GM19463 (cell line): ENCODE measurements around the gene DCUN1D5.

Experiments used
- ATAC-seq: cut with Tn5 transposase; IDR thresholded peaks from one replicate; pipeline ENCODE4 v1.9.1; 2021; ENCODE audit warnings: mild to moderate bottlenecking, moderate library complexity; ENCODE audit not compliant: unreplicated experiment

The DCUN1D5 gene

DNA sequence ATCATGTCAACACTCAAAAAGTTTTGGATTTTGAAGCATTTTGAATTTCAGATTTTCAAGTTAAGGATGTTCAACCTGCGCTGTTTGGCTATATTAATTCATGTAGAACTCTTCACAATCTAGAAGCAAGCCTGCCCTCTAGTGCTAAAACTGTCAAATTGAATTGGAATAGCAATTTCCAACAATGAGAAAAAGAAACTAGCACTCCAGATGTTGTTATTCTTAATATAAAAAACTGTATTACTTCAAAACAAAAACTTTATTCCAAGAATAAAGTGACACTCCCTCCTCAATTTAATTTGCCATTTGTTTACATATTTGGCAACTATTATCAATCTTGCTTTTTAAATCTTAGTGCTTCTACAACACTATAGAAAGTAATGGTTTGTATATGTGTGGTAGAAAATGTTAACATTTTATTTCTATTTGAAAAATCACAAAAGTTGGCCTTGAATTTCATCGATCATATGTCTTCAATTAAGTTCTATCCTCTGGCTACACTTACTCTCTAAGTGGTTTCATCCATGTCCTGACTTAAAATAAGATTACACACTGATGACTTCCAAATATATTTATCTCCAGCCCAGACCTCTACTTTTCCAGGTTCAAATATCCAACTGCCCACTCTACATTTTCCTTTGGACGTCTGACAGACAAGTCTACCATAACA, 36.6 kb downstream of the DCUN1D5 start:
- ATAC-seq: peak; percentile 47

DNA sequence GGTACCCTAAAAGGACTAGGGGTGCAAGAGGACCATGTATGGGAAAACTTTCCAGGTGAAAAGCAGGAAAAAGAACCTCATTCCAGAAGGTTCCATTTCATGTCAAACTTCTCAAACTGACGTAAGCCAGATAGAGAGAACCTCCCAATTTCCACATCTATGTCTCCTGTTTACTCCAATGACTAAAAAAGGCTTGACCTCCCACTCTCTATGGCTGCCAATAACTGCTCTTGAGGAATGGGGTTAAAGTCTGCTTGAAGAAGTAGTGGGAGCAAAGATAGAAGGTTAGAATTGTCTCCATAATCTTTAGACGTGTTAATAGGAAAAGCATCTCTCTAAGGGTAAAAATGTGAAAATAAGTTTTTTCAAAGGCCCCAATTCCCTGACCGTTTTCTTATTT, 38.0 kb downstream of the DCUN1D5 start:
- no peak for ATAC-seq

DNA sequence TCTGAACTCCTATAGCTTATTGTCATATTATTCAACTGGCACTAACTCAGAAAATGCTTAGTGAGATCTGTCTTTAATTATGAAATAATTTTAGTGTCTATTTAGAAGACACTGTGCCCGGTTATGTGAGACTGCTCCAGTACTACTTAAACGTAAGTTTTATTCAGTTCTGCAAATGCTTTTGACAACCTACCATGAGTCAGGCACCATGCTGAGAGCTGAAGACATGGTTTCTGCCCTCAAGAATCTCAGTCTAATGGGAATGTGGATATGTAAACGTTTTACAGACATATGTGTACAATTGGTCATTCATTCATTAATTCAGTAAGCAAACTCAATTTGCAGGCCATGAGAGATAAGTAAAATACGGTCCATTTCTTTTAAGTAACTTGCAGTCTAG, 40.0 kb downstream of the DCUN1D5 start:
- ATAC-seq: no peak

DNA sequence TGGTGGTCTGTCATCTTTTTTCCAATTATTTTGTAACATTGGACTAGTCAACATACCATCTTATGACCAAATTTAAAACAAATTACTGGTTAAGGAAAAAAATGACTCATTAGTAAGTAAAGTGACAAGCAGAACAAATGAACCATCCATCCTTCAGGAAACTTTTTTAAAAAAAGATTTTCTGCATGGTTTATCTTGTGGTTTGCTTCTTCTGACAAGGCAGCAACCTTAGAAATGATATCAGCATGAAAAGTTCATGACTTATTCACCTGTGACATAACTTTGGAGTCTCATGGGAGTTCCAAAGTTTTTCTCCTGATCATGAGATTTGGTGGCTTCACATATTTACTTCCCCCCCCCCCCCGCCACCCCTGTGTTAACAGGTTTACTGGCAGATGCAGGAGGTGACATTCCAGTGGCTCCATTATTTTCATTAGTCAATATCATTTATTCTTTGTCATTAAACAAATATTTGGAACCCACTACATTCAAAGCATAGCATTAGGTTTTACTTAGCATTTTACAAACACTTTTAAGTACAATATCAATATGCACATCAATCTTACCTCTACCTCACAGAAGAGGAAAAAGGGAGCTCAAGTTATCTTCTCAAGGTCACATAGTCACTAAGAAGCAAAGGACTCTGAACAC, 40.7 kb downstream of the DCUN1D5 start:
- no peak for ATAC-seq

DNA sequence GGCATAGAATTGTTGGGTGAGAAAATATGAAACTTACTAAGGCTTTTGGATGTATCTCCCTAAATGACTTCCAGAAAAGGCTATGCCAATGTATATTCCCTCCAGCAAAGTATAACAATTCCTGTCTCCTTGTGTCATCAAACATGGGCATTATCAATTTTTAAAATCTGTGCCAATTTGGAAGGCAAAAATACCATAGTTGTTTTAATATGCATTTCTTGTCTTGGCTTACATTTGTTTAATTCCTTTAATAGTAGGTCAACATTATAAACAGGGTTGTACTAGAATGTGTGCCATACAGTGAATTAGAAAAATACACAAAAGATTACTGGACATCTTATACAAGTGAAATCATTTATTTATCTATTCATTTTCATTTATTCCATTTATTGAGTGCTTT, 41.6 kb downstream of the DCUN1D5 start:
- ATAC-seq: no peak

DNA sequence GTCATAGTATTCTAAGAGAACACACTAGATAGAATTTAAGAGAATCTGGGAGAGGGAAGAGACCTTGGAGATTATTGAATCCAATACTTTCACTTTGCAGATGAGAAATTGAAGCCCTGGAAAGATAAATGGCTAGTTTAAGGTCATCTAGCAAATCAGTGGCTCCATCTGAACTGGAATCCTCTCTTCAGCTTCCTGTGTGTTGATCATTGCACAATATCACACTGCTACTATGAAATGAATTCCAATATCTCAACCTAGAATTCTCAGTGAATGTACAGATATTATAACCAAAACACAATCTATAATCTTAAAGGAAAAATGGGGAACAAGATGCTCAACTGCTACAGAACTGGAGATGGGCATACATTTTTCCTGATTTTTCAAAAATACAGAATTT, 44.1 kb downstream of the DCUN1D5 start:
- ATAC-seq: no peak

DNA sequence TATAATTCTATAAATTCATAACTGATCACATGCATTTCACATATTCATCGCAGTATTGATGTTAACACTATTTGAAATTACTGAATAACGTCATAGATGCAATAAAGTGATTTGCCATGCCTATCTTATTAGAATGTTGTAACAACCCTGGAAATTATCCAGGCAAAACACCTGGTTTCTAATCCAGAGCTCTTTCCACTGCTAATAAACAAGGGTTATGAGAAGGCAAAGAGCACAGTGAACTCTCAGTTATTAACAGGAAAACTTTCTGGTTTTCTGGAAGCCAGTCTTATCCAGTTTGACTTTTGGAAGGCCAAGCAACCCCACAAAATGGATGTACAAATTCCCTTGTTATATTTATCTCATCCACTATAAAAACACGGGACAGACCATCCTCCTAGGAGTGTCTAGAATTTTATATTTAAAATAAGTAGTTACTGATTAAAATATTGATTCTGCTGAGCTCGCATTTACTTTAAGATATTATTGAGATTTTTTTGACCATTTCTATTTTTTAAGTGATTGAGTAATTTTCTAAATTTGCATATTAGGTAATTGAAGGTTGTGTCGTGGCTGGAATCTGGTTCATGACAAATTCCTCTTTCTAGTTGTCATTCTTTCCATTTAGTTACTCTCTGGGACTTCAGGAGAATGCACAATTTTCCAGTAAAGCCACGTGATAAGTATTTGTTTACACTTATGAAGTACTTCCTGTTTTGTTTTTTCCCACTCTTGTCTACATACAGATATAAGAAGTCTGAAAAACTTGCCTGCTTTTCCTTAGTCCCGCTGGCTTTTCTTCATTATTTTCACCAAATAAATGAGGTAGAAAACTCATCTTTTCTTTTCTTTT, 47.9 kb downstream of the DCUN1D5 start:
- no peak for ATAC-seq

DNA sequence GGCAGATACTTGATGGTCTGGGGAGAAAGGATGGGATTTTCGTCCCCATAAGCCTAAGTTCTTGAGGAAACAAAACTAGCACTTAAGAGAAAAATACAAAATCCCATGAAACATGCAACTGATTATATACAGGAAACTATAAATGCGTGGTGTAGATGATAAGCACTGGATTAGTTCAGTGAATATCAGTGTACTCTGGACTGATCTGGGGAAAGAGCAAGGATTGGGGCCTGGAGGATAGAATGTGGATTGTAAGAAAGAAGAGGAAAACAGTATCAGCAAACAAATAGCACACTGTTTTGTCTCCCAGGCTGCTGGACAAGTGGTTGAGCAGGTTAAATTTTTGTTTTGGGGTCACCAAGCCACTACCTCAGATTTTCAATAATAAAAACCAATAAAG, 49.8 kb downstream of the DCUN1D5 start:
- no peak for ATAC-seq

DNA sequence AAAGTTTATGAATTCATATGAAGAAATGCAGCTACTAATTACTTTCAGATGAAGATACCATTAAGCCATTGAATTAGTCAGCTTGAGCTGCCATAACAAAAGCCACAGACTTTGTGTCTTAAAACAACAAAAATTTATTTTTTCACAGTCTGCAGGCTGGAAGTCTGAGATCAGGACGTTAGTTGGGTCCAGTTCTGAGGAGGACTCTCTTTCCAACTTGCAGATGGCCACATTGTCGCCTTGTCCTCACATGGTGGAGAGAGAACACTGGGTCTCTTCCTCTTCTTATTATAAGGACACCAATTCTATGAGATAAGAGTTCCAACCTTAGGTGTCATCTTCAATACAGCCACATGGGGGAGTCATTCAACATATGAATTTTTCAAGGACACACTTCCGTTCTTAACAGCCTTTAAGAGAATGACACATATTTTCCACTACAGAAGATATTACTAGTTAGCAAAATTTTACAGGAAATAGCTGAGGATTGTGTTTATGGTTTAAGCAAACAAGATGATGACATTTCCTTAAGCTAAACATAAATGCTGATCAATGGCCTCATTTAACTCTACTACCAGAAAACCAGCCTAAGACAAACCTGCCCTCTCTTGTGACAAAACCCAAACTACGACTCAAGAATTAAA, 56.0 kb downstream of the DCUN1D5 start:
- peak; percentile 92 for ATAC-seq

DNA sequence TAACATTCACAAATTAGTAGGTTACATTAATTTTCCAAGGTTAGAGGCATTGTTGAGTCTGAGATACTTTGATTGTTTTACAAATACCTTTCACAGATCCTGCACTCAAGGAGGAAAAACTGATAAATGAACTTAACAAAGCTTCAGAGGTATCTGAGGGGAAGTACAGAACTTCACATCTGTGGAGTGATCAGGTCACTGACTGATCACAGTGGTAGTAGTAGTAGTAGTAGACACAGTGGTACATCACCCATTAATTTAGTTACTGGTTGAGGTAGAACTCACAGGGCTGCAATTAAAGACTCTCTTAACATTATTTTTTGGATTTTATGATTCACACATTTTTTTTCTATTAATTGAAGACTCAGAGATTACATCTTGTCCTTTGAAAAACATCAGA, 56.7 kb downstream of the DCUN1D5 start:
- no peak for ATAC-seq

DNA sequence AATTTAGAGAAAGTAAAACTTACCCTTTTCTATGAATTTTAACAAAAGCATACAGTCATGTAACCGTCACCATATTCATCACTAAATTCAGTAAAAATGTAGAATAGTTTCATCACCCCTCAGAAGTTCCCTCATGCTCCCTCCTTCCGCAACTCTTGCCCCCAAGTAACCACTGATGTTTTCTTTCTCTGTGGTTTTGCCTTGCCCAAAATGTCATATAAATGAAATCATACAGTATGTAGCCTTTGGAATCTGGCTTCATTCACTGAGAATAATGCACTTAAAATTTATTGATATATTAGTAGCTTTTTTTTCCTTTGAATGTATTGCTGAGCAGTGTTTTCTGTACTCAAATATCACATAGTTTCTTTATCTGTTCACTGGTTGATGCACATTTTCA, 60.1 kb downstream of the DCUN1D5 start:
- no peak for ATAC-seq

DNA sequence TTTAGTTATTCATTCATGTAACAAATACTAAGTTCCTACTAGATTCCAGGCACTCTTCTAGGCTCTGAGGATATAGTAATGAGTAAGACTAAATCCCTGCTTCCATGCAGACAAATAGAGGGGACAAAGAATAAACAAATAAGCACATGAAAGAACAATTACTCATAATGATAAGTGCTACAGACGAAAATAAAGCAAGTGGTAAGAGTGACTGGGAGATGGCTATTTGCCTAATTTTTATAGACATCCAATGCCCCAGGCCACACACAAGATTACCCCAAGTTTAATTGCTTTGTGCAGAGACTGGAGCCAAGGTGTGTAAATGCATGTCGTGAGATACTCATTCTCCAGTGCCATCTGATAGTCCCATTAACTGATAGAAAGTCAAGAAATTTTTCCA, 62.6 kb downstream of the DCUN1D5 start:
- ATAC-seq: no peak

DNA sequence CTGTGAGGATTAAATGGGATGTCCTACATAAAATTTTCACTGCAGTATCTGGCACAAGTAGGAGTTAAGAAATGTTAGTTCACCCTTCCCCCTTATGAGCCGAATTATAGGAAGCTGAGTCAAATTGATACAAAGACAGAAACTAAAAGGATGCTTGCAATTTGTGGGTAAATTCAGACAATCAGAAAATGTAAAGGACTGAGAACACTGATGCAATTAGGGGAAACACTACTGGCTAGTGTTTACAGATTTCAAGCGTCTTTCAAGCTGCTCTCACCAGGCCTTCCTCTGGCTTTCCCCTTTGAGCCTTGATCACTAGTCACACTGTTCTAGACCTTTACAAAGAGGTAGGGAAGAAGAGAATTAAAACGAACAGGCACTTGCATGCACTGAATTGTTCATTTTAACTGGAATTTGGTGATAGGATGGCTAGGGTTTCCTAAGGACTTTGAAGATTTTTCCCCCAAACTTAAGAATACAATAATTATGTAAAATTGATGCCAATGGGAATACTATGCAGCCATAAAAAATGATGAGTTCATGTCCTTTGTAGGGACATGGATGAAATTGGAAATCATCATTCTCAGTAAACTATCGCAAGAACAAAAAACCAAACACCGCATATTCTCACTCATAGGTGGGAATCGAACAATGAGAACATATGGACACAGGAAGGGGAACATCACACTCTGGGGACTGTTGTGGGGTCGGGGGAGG, 63.5 kb downstream of the DCUN1D5 start:
- ATAC-seq: peak; percentile 94

DNA sequence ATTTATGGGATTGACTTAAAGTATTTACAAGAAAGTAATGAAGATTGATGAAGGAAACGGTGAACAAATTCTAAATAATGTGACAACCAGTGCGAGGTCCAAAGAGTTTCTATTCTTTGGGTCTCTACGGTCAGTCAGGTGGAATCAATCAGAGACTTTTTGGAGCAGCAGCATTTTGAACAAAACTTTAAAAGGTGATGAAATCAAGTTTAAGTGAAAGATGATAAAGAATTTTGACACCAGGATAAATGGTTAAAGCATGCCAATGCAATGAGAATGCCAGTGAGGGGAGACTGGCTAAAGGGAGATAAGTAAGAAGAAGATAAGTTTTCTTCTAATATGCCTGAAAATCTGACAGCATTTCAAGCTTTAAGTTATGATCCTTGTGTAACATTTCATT, 67.9 kb downstream of the DCUN1D5 start:
- no peak for ATAC-seq

DNA sequence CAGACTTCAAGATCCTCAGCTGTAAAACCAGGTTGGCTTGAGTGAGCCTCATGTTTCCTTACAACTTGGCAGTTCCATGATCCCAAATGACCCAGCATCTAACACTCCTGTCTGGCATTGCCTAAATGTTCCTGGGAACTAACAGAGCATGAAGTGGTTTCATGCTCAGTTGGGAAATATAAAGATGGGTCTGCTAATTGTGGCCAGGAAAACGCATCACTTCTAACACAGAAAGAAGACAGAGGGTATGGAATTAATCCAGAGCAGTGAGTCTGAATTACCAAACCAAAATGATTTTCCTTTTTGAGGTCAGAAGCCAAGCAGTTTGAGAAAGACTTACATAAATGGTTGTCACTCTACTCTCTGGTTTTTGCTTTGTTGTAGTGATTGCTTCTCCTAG, 75.9 kb downstream of the DCUN1D5 start:
- no peak for ATAC-seq

DNA sequence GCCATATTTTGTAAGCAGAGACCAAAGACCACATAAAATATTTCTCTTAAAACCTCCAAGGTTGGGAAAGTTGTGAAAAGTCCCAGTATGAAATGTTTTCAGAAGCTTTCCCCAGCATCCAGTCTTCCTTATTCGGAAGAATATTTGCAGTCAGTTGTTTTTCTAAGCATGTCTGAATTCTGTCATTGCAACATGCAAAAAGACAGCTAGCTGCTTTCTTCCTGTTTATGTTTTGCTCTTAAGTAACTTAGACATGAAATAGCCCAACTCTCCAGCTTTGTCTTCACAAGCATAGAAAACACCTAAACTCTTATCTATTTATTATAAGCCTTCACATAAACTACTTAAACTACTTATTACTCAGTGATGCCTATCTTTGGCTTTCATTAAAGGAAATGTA, 78.5 kb downstream of the DCUN1D5 start:
- no peak for ATAC-seq
